Testis (tissue), 3 donors: ENCODE measurements around the gene CEP85. TPM values are rescaled to one million over a fixed set of nuclear protein-coding genes. Genes with fewer than 3 reads are reported as not detected.

Source experiments
- DNase-seq: peaks from one replicate; pipeline ENCODE4 v3.0.0-alpha.2; 2019
- H3K27ac ChIP-seq, 2 donors: fragments of 200-600 bp; sonication (generic); one replicate each; pipeline ENCODE4 v1.5.1; 2019
- H3K27me3 ChIP-seq: fragments of 200-600 bp; sonication (generic); one replicate; pipeline ENCODE4 v1.5.1; 2019
- H3K36me3 ChIP-seq: fragments of 200-600 bp; sonication (generic); one replicate; pipeline ENCODE4 v1.5.1; 2017; ENCODE audit warnings: low read depth; ENCODE audit errors: missing control alignments
- H3K4me1 ChIP-seq: fragments of 200-600 bp; sonication (generic); one replicate; pipeline ENCODE4 v1.5.1; 2019
- H3K4me3 ChIP-seq, 2 donors: fragments of 200-600 bp; sonication (generic); one replicate each; pipeline ENCODE4 v1.5.1; 2017 to 2019
- H3K9me3 ChIP-seq: fragments of 200-600 bp; sonication (generic); one replicate; pipeline ENCODE4 v1.5.1; 2017
- POLR2A ChIP-seq: fragments of 450-650 bp; IDR thresholded peaks from one replicate; pipeline ENCODE4 v1.6.1; 2017; ENCODE audit warnings: antibody characterized with exemption, mild to moderate bottlenecking, moderate library complexity
- WGBS, 2 donors: methylation state at CpG; one replicate each; pipeline ENCODE4 v1.1.5; 2018; 5-methylcytosine and 5-hydroxymethylcytosine counted together
- intact Hi-C: fragments of 100-400 bp; cut with DNase I; formaldehyde crosslinking; loops from one replicate; pipeline ENCODE4 v1.15.1; 2023; ENCODE audit warnings: low total_unique reads
- polyA plus RNA-seq: library from polyadenylated mRNA; stranded (reverse); fragments of 350-450 nt; fragmentation: Illumina TruSeq; extraction: RNeasy Lipid Tissue Mini Kit (QIAGEN cat#74804); gene quantifications from one replicate; pipeline ENCODE4 v1.2.3, GENCODE V29; 2014; ENCODE audit warnings: low read depth, low replicate concordance; ENCODE audit not compliant: insufficient read depth
- total RNA-seq, 2 donors: library from RNA; depleted of rRNA; stranded (reverse); fragments of >200 nt; gene quantifications; one replicate each; pipeline ENCODE4 v1.2.3, GENCODE V29; 2016
- TF ChIP-seq, protein P1 (sequence below), 3 experiments: fragments of 450-650 bp in 2 of 3; fragments of 200-600 bp in 1 of 3; sonication (generic) in 1 of 3; IDR thresholded peaks; one replicate each; pipeline ENCODE4 v1.5.1; 2016 to 2019; ENCODE audit warnings: antibody characterized with exemption in 3 of 3, mild to moderate bottlenecking in 2 of 3, moderate library complexity in 1 of 3

Gene CEP85
- total and polyA plus RNA-seq, 3 donors from 2014 or later = 52.1 to 82.5 (median 61.8) TPM

DNA sequence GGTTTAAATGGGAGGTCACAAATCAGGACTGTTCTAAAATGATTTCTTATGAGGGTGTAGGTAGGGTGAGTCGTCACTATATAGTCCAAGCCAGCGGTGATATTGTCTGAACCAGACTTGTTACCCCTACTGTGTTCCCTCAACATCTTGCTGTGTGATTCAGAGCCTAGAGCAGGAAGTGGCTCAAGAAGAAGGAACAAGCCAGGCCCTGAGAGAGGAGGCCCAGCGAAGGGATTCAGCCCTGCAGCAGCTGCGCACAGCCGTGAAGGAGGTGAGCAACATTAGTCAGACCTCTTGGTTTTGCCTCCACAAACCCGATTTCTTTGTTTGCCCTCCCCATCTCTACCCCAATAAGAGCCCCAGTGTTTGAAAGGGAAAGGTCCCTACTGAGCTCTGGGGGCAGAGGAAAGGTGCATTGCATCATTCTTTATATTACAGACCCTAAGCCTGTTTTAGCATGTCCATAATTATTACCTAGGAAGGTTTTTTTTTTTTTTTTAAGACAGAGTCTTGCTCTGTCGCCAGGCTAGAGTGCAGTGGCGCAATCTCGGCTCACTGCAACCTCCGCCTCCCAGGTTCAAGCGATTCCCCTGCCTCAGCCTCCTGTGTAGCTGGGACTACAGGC, 40.9 kb downstream of the CEP85 start:
- 84 to 93% methylated on average over 11 of the region's 11 CpGs for WGBS, 2 donors
- Histone ChIP-seq H3K27me3 (no peaks in the 10 kb centered on the region), H3K4me3 (no peak overlapping the region), H3K4me1 (peaks cover 22% of the 10 kb centered on the region), H3K36me3 (no peaks in the 10 kb centered on the region), H3K9me3 (no peaks in the 10 kb centered on the region), H3K27ac (peak overlapping the region; percentile 63 to 89)
- intact Hi-C loops = loop anchor here (10.0 kb wide), 1 partner anchor 50 kb away; no protein-coding TSS in a partner anchor
- no peak for TF ChIP-seq POLR2A
- TF ChIP-seq, protein P1, sequence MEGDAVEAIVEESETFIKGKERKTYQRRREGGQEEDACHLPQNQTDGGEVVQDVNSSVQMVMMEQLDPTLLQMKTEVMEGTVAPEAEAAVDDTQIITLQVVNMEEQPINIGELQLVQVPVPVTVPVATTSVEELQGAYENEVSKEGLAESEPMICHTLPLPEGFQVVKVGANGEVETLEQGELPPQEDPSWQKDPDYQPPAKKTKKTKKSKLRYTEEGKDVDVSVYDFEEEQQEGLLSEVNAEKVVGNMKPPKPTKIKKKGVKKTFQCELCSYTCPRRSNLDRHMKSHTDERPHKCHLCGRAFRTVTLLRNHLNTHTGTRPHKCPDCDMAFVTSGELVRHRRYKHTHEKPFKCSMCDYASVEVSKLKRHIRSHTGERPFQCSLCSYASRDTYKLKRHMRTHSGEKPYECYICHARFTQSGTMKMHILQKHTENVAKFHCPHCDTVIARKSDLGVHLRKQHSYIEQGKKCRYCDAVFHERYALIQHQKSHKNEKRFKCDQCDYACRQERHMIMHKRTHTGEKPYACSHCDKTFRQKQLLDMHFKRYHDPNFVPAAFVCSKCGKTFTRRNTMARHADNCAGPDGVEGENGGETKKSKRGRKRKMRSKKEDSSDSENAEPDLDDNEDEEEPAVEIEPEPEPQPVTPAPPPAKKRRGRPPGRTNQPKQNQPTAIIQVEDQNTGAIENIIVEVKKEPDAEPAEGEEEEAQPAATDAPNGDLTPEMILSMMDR (IDR thresholded peaks at IDR 0.05) = no peak
- no peak for DNase-seq

DNA sequence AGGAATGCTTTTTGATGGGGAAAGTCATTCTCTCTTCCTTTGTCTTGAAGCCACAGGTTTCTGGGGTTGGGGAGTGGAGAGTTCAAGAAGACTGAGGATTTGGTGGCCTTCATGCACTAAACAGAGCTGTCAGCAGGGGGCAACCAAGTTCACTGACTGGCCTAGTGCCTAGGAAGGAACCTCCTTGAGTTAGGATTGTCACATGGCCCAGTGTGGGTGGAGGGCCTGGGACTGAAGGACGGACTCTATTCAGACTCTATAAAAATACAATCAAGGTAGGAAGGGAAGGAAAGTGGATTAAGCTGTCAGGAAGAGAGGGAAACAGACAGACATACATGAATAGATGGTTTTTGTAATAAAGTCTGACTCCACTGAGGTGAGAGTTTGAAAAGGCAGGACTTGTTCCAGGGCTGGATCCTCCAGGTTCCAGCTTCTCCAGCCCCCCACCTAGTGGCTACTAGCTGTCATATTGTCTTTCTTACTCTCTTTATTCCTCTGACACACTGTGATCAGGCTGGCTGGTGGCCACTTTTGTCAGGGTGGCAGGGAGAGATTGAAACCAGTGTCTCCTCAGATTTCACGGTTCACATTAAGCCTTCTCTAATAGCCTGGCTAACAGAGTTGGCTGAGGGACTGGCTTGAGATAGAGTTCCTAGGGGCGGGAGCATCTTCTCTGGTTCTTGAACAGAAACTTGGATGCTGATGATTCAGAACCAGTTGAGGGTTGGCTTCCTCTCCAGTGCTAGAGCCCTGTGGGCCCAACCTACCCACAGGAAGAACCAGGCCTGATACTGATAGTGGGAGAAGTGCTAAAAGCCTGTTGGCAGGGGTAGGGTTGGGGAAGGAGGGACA, 41.8 kb downstream of the CEP85 start:
- H3K27me3 ChIP-seq = no peaks in the 10 kb centered on the region
- intact Hi-C loops = loop anchor here (10.0 kb wide), 1 partner anchor 49 kb away; no protein-coding TSS in a partner anchor
- H3K27ac ChIP-seq = peak overlapping the region; percentile 63 to 89
- peaks cover 27% of the 10 kb centered on the region for H3K4me1 ChIP-seq
- no peaks in the 10 kb centered on the region for H3K9me3 ChIP-seq
- 30 to 45% methylated on average over 3 of the region's 3 CpGs for whole genome bisulfite sequencing, 2 donors
- no peaks in the 10 kb centered on the region for H3K36me3 ChIP-seq
- no peak overlapping the region for H3K4me3 ChIP-seq
- TF ChIP-seq POLR2A = no peak
- TF ChIP-seq, protein P1 (IDR thresholded peaks at IDR 0.05) = peak; percentile 84 to 88 (median 87)
- peak; percentile 91 for DNase-seq

DNA sequence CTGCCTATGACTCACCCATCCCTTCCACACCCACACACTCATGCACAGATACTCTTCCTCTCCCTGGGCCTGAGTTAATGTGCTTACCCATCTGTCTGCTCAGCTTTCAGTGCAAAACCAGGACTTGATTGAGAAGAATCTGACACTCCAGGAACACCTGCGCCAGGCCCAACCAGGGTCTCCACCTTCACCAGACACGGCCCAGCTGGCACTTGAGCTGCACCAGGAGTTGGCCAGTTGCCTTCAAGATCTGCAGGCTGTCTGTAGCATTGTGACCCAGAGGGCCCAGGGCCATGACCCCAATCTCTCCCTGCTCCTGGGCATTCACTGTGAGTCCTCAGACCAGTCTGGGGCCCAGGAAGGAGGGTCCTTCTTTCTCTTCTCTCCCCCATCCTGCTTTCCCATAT, 42.4 kb downstream of the CEP85 start:
- H3K9me3 ChIP-seq = no peaks in the 10 kb centered on the region
- no peak for DNase-seq
- H3K27ac ChIP-seq = peak overlapping the region; percentile 63 to 89
- no peaks in the 10 kb centered on the region for H3K27me3 ChIP-seq
- TF ChIP-seq POLR2A = no peak
- TF ChIP-seq, protein P1 (IDR thresholded peaks at IDR 0.05) = no peak
- no peak overlapping the region for H3K4me3 ChIP-seq
- 94 to 95% methylated on average over 2 of the region's 2 CpGs for WGBS, 2 donors
- H3K36me3 ChIP-seq = no peaks in the 10 kb centered on the region
- intact Hi-C loops = loop anchor here (10.0 kb wide), 1 partner anchor 48 kb away; no protein-coding TSS in a partner anchor
- peaks cover 31% of the 10 kb centered on the region for H3K4me1 ChIP-seq

DNA sequence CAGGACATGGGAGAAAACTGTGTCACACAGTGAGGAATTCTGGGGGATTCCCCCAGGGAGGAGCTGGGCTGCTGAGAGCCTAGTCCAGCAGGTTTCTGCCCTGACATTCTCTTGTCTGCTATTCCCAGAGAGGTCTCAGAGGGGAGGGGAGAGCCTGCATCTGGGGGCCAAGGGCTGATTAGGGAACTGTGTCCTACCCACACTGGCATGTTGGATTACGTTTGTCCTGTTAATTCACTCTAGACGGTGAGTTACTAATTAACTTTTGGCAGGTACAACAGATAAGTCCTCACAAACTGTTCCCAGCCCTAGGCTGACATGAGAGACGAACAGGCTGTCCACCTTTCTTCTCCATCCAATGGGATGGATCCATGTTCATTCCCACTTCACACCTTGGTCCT, 43.3 kb downstream of the CEP85 start:
- H3K4me1 ChIP-seq = peaks cover 35% of the 10 kb centered on the region
- no peak for DNase-seq
- TF ChIP-seq, protein P1 (IDR thresholded peaks at IDR 0.05) = no peak
- no peak for TF ChIP-seq POLR2A
- H3K4me3 ChIP-seq = no peak overlapping the region
- H3K9me3 ChIP-seq = no peaks in the 10 kb centered on the region
- H3K36me3 ChIP-seq = no peaks in the 10 kb centered on the region
- no peaks in the 10 kb centered on the region for H3K27me3 ChIP-seq
- intact Hi-C loops = loop anchor here (10.0 kb wide), 1 partner anchor 48 kb away; no protein-coding TSS in a partner anchor
- peak overlapping the region in 1 of 2 donors; percentile 87 for H3K27ac ChIP-seq
- WGBS, 2 donors = 73 to 85% methylated on average over 3 of the region's 3 CpGs
